PC-9 (cell line): ENCODE results near the gene PCDHGB7.

Experiments used
- CTCF ChIP-seq: fragments of 200-600 bp; sonication (generic); conservative IDR thresholded peaks from 2 replicates; pipeline ENCODE4 v1.6.1; 2017; ENCODE audit warnings: mixed run types, antibody characterized with exemption, mild to moderate bottlenecking, moderate library complexity
- EZH2 ChIP-seq: fragments of 200-600 bp; sonication (generic); IDR thresholded peaks from 2 replicates; pipeline ENCODE4 v1.8.0; 2017; ENCODE audit warnings: antibody characterized with exemption, low read depth

- TF ChIP-seq CTCF (no peak), EZH2 (no peak)
Observed at GRCh38 chr5:141430332-141431113, 13.0 kb downstream of the PCDHGB7 start, which contains the start of gene PCDHGA12.
